Colonic mucosa (tissue), 4 donors: Measurements from ENCODE around the gene MTMR10. TPM values are rescaled to one million over a fixed set of nuclear protein-coding genes. Genes with fewer than 3 reads are reported as not detected.

Experiments
- DNase-seq: peaks from one replicate; pipeline ENCODE4 v3.0.0-alpha.2; 2020
- H3K27ac ChIP-seq: fragments of 200-600 bp; one replicate; pipeline ENCODE4 v1.8.0; 2021
- H3K27me3 ChIP-seq: fragments of 200-600 bp; one replicate; pipeline ENCODE4 v1.8.0; 2021
- H3K36me3 ChIP-seq: fragments of 200-600 bp; one replicate; pipeline ENCODE4 v1.8.0; 2021
- H3K4me1 ChIP-seq: fragments of 200-600 bp; one replicate; pipeline ENCODE4 v1.8.0; 2021; ENCODE audit warnings: mild to moderate bottlenecking
- H3K4me3 ChIP-seq: fragments of 200-600 bp; one replicate; pipeline ENCODE4 v1.8.0; 2021
- H3K9ac ChIP-seq, 2 donors: one replicate each; pipeline ENCODE4 v1.7.0; 2013; ENCODE audit warnings: control low read depth in 2 of 2, low read depth in 2 of 2, low read length in 2 of 2
- H3K9me3 ChIP-seq: fragments of 200-600 bp; one replicate; pipeline ENCODE4 v1.8.0; 2021
- intact Hi-C: fragments of 100-400 bp; cut with DNase I; formaldehyde crosslinking; loops from one replicate; pipeline ENCODE4 v1.14.1; 2022
- total RNA-seq, 2 donors: library from RNA; stranded (reverse); fragmentation: NEBNext Ultra II Directional in 1 of 2; extraction: Animal tissue kit (Norgen Biotek cat#: 25700) in 1 of 2; gene quantifications; one replicate each; pipeline ENCODE4 v1.2.1, GENCODE V29; 2021
- TF ChIP-seq, protein P1 (sequence below): fragments of 200-600 bp; IDR thresholded peaks from one replicate; pipeline ENCODE4 v1.8.0; 2022; ENCODE audit warnings: antibody characterized with exemption, mild to moderate bottlenecking
- donor health status: healthy.
- donor health status: DM: no; HTN: no; CAD: no.
- donor health status: DM: no; HTN: no; CAD: no.

MTMR10 gene
- total RNA-seq, 2 donors from 2014 or later: 23.2 to 28.7 TPM

DNA sequence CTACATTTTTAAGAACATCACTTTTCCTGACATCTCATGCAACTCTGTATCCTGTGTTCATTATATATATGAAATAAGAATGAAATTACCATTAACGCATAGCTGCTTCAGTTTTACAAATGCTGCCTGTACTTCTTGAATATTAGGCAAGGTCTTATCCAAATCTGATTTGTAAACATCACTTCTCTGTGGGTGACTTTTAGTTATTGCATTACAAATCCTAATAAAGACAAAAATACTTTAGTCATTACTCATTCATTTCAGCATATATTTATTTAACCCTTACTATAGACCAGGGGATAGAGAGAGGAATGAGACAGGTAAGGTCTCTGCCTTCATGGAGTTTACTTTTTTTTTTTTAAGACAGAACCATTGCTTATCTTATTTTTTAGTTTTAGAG is 36.8 kb downstream of the MTMR10 start:
- TF ChIP-seq, protein P1, sequence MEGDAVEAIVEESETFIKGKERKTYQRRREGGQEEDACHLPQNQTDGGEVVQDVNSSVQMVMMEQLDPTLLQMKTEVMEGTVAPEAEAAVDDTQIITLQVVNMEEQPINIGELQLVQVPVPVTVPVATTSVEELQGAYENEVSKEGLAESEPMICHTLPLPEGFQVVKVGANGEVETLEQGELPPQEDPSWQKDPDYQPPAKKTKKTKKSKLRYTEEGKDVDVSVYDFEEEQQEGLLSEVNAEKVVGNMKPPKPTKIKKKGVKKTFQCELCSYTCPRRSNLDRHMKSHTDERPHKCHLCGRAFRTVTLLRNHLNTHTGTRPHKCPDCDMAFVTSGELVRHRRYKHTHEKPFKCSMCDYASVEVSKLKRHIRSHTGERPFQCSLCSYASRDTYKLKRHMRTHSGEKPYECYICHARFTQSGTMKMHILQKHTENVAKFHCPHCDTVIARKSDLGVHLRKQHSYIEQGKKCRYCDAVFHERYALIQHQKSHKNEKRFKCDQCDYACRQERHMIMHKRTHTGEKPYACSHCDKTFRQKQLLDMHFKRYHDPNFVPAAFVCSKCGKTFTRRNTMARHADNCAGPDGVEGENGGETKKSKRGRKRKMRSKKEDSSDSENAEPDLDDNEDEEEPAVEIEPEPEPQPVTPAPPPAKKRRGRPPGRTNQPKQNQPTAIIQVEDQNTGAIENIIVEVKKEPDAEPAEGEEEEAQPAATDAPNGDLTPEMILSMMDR: no peak
- H3K4me1 ChIP-seq: no peaks in the 10 kb centered on the region

DNA sequence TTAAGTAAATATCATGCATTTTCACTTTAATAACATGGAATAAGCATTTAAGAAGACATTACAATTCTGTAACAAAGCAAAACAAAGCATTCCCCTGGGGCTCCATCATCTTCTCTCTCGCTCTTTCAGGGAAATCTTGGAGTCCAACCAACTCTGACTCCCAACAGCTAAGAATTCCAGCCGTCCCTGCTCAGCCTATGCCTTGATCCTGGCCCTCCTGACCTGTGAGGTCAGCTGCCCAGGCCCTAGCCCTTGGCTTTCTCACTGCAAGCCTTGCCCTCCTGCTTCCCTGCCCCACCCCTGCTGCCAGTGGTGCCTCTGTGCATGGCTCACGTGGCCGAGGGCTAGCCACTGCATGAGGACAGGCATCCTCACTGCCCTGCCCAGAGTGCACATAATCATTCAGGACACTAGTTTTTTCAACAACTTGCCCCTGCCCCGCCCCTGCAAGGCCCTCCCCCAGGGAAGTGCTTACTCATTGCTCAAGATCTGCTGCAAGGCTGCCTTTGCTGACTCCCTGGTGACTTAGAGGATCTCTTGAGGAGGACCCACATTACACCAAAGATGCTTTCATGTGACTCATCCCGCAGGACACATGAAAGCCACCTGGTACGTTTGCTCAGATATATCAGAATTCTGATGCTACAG is 37.6 kb downstream of the MTMR10 start:
- Histone ChIP-seq H3K4me1 (no peaks in the 10 kb centered on the region), H3K27ac (no peak overlapping the region), H3K9ac (no peak overlapping the region), H3K9me3 (no peaks in the 10 kb centered on the region), H3K36me3 (peaks cover 8% of the 10 kb centered on the region), H3K27me3 (no peaks in the 10 kb centered on the region), H3K4me3 (no peak overlapping the region)
- intact Hi-C loops: no loop called here
- no peak for DNase-seq
- TF ChIP-seq, protein P1: no peak

More for the DNA sequence above, 36.8 kb downstream of the MTMR10 start:
- DNase-seq: no peak
- Histone ChIP-seq H3K4me3 (no peak overlapping the region), H3K9ac (no peak overlapping the region), H3K27me3 (no peaks in the 10 kb centered on the region), H3K9me3 (no peaks in the 10 kb centered on the region), H3K36me3 (peaks cover 16% of the 10 kb centered on the region), H3K27ac (no peak overlapping the region)
- intact Hi-C loops: no loop called here

DNA sequence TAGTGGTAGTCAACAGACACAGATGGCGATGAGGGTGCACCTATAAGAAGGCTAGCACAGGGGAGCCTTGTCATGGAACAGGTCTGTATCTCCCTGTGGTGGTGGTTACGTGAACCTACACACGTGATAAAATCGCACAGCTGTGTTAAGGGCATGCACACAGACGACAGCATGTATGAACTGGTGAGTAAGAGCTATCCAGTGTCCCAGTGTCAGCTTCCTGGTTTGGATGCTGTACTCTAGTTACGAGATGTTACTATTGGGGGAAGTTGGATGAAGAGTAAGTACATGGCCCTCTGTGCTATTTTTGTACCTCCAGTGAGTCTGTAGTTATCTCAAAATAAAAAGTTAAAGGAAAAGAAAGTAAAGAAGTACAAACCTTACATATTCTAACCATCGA is 38.2 kb downstream of the MTMR10 start:
- Histone ChIP-seq H3K36me3 (peaks cover 5% of the 10 kb centered on the region), H3K27me3 (no peaks in the 10 kb centered on the region), H3K27ac (no peak overlapping the region), H3K4me1 (no peaks in the 10 kb centered on the region), H3K4me3 (no peak overlapping the region), H3K9ac (no peak overlapping the region), H3K9me3 (no peaks in the 10 kb centered on the region)
- intact Hi-C loops: no loop called here
- no peak for DNase-seq
- TF ChIP-seq, protein P1: no peak

DNA sequence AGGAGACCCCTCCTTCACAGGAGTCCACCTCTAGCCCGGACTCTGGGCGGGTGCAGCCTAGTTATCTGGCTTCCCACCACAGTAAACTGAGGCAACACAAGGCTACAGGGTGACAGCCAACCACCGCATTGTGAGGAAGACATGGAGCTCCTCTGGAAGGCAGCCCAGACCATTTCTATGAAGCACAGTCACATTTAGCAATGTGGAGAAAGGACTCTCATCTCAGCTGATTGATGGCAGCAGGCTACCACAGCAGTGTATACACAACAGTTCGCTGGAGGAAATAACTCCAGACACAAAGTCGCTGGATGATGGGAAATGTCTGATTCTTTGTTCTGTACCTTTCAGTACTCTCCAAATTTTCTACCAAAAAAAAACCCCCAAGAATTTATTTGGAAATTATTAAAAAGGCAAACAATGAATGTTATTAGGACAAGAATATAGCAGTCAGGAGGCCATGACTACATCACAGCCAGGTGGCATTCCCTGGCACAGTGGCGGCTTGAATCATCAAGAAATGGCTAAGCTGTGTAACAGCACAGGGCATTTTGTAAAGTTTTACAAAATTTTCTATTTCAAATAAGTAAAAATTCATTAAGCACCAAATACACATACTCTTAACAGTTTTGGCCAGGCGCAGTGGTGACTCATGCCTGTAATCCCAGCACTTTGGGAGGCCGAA is 47.6 kb downstream of the MTMR10 start:
- Histone ChIP-seq H3K9me3 (no peaks in the 10 kb centered on the region), H3K27ac (no peak overlapping the region), H3K27me3 (no peaks in the 10 kb centered on the region), H3K36me3 (peaks cover 9% of the 10 kb centered on the region), H3K9ac (no peak overlapping the region), H3K4me3 (no peak overlapping the region), H3K4me1 (no peaks in the 10 kb centered on the region)
- intact Hi-C loops: no loop called here
- DNase-seq: no peak
- TF ChIP-seq, protein P1: no peak

DNA sequence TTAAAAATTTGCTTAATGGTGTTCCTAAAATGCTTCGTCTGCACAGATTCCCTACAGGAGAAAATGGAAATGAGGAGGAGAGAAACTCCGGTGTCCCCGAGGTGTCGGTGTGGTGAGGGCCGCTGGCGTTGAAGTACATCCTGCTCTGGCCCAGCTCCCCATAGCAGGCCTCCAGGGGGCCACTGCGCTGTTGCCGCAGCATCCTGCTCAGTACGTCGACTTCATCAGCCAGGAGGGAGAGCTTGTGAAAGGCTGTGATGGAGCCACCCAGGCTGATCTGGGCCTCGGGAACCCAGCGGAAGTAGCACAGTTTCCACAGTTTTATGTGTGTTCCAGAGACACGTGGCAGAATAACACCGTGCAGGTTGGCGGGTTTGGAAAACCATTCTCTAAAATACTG is 49.9 kb downstream of the MTMR10 start:
- DNase-seq: no peak
- no peak overlapping the region for H3K4me3 ChIP-seq
- TF ChIP-seq, protein P1: no peak
- no peak overlapping the region for H3K9ac ChIP-seq
- H3K4me1 ChIP-seq: no peaks in the 10 kb centered on the region
- no peak overlapping the region for H3K27ac ChIP-seq
- intact Hi-C loops: no loop called here
- peaks cover 12% of the 10 kb centered on the region for H3K36me3 ChIP-seq
- no peaks in the 10 kb centered on the region for H3K9me3 ChIP-seq
- no peaks in the 10 kb centered on the region for H3K27me3 ChIP-seq
